TTC549 (cell line): ENCODE measurements around the gene TEK.

Source experiments
- FAIRE-seq: peaks from 2 replicates; lab custom pipeline; 2012; peaks lifted over from hg19 to GRCh38; lab: Jason Lieb, UNC

Gene TEK

DNA sequence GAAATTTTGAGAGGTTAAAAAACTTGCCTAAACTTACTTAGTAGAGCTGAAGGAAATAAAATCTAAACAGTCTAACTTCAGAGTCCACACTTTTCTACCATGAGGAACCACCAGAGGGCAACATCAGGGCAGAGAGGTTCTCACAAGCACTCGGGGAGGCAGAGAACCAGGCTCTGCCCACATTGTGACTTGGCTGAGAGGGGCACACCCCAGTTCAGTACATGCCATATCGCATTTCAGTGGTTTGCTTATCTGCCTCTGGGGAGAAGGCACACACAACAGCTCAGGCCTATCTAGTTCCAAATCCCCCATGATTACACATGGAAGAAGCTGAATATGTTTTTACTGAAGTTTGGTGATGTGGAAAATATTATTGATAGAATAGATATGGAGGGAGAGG, 138.7 kb downstream of the TEK start:
- no peak for FAIRE-seq

DNA sequence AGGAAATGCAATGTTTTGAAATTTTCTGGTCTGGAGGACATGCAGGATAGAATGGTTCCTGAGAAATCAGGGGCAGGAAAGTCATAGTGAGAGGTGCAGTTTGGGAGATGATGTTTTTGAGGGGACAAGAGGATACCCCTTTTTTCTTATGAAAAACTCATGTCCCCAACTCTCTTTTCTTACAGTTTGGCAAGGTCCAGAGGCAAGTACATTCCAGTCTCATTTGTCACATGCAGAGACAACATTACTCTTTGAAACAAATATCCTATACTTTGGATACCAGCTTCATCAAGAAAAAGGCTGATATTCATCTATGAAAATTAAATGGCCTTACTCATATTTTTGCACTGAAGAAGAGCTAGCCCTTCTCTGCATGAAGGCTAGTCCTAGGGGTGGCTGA, 139.7 kb downstream of the TEK start:
- FAIRE-seq = no peak

DNA sequence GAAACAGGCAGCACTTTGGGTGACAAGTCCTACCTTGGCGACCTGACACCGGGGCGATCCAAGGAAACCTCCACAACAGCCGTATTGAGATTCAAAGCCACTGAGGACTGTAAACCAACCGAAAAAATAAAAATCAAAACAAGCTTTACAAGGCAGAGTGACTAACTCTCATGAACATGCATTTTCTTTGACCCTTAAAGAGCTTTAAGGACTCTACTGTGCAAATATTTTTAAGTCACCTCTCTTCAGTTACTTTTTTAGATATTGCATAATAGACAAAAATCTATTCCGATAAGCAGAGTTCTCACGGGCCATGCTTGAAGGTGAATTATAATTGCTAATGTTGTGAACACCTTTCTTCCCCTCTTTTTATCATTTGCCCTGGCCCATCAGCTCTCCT, 149.6 kb downstream of the TEK start:
- no peak for FAIRE-seq

DNA sequence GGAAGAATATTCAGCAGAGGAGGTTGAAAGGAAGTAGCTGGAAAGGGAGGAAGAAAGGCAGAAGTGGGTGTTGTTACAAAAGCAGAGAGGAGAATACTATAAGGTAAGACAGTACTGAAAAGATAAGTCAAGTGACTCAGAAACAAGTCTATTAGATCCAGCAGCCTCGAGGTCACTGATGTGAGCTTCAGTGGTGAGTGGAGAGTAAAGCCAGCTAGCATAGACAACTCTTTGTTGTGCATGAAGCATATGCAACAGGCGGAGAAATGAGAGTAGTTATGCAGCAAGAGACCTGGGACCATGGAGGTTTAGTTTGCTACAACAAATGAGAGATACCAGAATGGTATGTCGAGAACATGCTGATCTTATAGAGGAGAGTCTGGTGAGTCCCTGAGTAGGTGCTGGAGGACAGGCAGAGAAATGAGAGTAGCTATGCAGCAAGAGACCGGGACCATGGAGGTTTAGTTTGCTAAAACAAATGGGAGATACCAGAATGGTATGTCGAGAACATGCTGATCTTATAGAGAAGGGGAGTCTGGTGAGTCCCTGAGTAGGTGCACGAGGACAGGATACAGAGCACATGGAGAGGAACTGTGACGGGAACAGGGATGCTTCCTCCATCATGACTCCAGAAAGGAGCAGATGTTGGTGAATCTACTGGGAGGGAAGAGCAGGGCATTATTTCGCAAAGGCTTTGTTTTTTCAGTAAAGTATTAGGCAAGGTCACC, 151.9 kb downstream of the TEK start:
- no peak for FAIRE-seq

DNA sequence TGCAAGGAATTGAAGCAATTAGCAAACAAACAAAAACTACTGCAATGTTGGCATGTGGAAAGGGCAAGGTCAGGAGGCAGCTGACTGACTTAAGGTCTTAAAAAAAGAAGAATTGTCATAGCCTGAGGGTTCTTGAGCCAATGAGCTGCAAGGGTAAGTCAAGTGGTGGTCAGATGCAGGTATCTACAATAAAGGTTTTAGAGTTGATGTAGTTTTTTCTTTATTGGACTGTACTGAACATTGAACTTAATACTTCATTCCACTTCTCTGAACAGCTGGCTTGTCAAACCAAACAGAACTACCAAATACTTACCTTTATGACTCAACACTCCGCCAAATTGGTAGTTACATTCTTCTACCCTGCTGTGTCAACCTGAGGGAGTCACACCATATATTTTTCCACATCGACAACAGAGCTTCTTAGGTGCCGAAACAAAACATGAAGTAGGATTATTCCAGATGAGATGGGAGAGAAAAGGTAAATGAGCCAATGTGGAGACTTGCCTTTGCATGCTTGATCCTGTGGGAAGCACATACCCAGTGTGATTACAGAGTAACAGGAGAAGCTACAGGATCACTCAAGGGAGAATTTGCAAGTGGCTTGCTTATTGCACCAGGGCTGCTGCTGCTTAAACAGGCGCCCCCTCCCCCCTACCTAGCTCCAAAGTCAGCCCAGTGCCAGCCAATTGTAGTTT, 152.6 kb downstream of the TEK start:
- no peak for FAIRE-seq

DNA sequence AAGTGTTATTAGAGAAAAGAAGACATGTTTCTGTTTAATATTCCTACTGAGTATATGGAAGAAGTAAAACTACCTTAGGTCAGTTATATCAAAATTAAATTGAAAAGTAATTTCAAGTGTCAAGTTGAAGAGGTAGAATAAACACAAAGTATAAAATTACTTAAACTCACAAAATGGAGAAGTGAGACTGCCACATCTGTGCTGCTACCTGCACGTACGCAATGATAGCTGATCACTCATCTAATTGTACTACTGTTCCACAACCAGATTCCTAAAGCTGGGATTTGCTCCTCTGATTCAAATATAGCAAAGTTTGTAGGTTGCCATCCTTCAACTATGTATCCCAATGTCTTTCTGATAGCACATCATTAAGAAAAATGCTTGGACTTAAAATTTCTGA, 163.1 kb downstream of the TEK start:
- no peak for FAIRE-seq

DNA sequence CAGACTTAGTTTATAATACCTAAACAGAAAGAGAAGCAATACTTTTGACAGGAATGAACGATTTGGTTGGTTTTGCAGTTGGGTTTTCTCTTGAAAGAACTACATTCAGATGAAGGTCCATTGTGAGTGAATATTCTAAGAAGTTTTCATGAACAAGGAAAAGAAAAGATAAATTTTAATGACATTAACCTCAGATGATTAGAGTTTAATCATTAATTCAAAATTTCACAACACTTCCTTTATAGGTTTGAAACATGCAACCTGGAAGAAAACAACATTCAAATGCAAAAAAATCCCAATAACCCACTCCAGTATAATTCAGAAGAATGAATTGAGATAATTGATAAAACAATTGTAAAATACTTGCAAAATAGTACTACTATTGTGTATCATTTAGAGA, 164.2 kb downstream of the TEK start:
- no peak for FAIRE-seq

DNA sequence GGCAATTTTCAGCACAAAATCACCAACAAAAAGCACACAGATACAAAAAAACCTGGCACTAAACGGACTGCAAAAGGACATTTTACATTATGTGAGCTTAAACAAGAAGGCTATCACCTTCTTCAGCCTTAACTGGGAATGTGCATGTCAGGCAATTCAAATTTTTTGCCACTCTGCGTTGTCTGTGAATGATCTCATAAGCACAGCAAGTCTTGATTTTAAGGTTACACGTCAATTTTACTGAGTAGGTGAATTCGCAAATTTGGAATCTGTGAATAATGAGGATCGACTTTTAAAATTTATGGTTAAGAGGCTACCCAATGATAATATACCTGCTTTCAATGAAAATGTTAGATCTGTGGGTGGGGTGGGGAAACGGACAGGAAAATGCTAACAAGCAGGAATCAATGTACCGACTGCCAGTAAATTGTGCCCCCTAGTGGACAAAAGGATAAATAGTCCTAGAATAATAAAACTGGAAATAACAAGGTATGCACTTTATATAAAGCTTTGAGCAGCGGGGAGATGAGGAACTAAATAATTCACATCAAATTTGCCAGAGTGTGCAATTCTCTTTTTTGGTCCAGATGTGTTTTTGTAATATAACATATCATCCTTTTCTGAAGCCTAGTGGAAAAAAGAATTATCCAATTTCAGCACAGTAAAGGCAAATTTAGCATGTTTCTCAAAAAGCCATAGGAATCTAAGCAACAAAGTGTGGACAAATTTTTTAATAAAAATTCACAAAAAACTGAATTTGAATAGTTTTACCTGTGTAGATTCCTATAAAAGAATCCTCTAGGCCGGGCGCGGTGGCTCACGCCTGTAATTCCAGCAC, 167.4 kb downstream of the TEK start:
- peak; percentile 38 for FAIRE-seq

DNA sequence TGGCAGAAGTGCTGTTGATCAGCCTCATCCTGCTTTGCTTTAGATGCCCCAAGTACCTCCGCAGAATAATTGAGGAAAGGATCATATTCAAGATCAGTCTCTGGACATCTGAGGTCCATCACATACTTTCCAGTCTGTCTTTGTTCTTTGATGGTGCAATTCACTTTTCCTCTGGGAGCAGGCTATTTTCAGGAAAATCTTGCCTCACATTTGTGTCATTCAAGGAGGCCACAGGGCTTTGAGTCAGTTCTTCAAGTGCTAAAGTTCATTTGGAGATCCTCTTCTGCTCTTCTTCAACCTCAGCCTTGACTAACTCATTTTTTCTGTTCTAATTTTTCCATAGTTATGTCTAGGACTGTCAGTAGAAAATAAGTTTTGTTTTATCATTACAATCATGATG, 169.3 kb downstream of the TEK start:
- no peak for FAIRE-seq

DNA sequence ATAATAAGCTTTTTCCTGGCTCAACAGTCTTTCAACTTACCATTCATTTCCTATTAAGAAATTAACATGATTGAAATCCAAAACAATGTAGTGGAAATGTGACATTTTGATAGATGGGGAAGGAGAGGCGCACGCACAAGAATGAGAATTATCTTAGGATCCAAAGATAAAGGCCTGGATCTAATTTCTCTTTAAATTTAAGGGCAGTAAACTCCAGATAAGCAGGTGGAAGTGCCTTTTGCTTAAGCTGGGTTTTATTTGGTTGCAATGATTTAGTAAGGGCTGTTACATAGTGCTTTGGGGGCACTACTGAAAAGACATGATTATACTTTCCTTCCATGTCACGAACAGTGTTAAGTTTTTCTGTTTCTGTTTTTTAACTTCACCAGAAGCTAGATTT, 170.6 kb downstream of the TEK start:
- FAIRE-seq = no peak
